Right ventricle myocardium superior (tissue), 1 donor: ENCODE measurements around the gene SH2D6. TPM values are rescaled to one million over a fixed set of nuclear protein-coding genes. Genes with fewer than 3 reads are reported as not detected.
"Not testable (repeated sequence)": the region's sequence is repeated elsewhere in the genome, so short reads cannot be mapped to it uniquely, and the experiment has no call there.

Source experiments
- ATAC-seq: fragments of 200-7000 bp; cut with Tn5 transposase; one replicate; pipeline ENCODE4 v1.9.1; 2020; ENCODE audit warnings: mild to moderate bottlenecking; ENCODE audit not compliant: poor library complexity
- DNase-seq: peaks from one replicate; pipeline ENCODE4 v3.0.0-alpha.2; 2020
- intact Hi-C: fragments of 100-400 bp; cut with DNase I; formaldehyde crosslinking; loops from one replicate; pipeline ENCODE4 v1.11.2; 2022
- total RNA-seq: library from RNA; stranded (reverse); fragmentation: NEBNext Ultra II Directional; extraction: Animal tissue kit (Norgen Biotek cat#: 25700); gene quantifications from one replicate; pipeline ENCODE4 v1.2.1, GENCODE V29; 2021
- donor health status: DM: no; HTN: yes; CAD: no; lungs with severe emphysema.

The SH2D6 gene
- total RNA-seq, 1 donor from 2014 or later = 0.24 TPM

GRCh38 chr2:85396531-85397470, 21.7 kb upstream of the SH2D6 start:
- ATAC-seq (no peak), DNase-seq (no peak)
- intact Hi-C loops = no loop called here

- ATAC-seq (no peak), DNase-seq (no peak)
- intact Hi-C loops = no loop called here
Observed at GRCh38 chr2:85397925-85398331, 20.6 kb upstream of the SH2D6 start.

GRCh38 chr2:85398426-85399182, 19.9 kb upstream of the SH2D6 start:
- DNase-seq = no peak
- ATAC-seq = no peak
- intact Hi-C loops = no loop called here

GRCh38 chr2:85399183-85399455, 19.4 kb upstream of the SH2D6 start:
- intact Hi-C loops = no loop called here
- no peak for DNase-seq
- ATAC-seq = no peak

GRCh38 chr2:85400023-85400422, 18.5 kb upstream of the SH2D6 start:
- intact Hi-C loops = no loop called here
- DNase-seq (no peak), ATAC-seq (no peak)

- intact Hi-C loops = no loop called here
- no peak for DNase-seq
- no peak for ATAC-seq
Observed at GRCh38 chr2:85400541-85401463, 17.7 kb upstream of the SH2D6 start.

GRCh38 chr2:85401464-85401805, 17.1 kb upstream of the SH2D6 start:
- DNase-seq (no peak), ATAC-seq (no peak)
- intact Hi-C loops = no loop called here

GRCh38 chr2:85401844-85402243, 16.7 kb upstream of the SH2D6 start:
- no peak for ATAC-seq
- no peak for DNase-seq
- intact Hi-C loops = no loop called here

- DNase-seq = peak; percentile 66
- intact Hi-C loops = no loop called here
- peak; percentile 61 for ATAC-seq
Observed at GRCh38 chr2:85405201-85406059, 13.1 kb upstream of the SH2D6 start.

- intact Hi-C loops = no loop called here
- DNase-seq (peak; percentile 72), ATAC-seq (peak; percentile 47)
Observed at GRCh38 chr2:85409845-85410583, 8.5 kb upstream of the SH2D6 start, which contains the start of gene CAPG. CAPG (minus strand) TSS chr2:85410366; CDS start chr2:85402145, 8,221 bp downstream.

GRCh38 chr2:85410584-85411404, 7.7 kb upstream of the SH2D6 start:
- DNase-seq (no peak), ATAC-seq (no peak)
- intact Hi-C loops = no loop called here

GRCh38 chr2:85411405-85411748, 7.1 kb upstream of the SH2D6 start:
- DNase-seq = no peak
- intact Hi-C loops = no loop called here
- ATAC-seq = no peak

GRCh38 chr2:85413592-85414420, 4.7 kb upstream of the SH2D6 start:
- intact Hi-C loops = no loop called here
- peak; percentile 6 for ATAC-seq

GRCh38 chr2:85414421-85414759, 4.1 kb upstream of the SH2D6 start:
- intact Hi-C loops, ATAC-seq, DNase-seq: not testable (repeated sequence)

More at GRCh38 chr2:85413592-85414420, 4.7 kb upstream of the SH2D6 start:
- no peak for DNase-seq

GRCh38 chr2:85414761-85415553, 3.6 kb upstream of the SH2D6 start:
- ATAC-seq (no peak), DNase-seq (no peak)
- intact Hi-C loops = no loop called here
